HepG2 (cell line): ENCODE data around the gene LTB4R. TPM values are rescaled to one million over a fixed set of nuclear protein-coding genes. Genes with fewer than 3 reads are reported as not detected.

Experiments
- CAMTA2 ChIP-seq: sonication (generic); formaldehyde crosslinking; IDR thresholded peaks from 2 replicates; pipeline ENCODE4 v1.4.0; 2020; ENCODE audit warnings: mild to moderate bottlenecking, missing genetic modification reagents, borderline replicate concordance
- CREBL2 ChIP-seq: sonication (generic); formaldehyde crosslinking; IDR thresholded peaks from 2 replicates; pipeline ENCODE4 v1.8.1; 2023; ENCODE audit warnings: missing genetic modification reagents, mild to moderate bottlenecking, borderline replicate concordance
- EZH2 ChIP-seq: conservative IDR thresholded peaks from 2 replicates; pipeline ENCODE4 v1.6.1; 2012; ENCODE audit warnings: mild to moderate bottlenecking, low read depth, low read length, moderate library complexity
- FIP1L1 ChIP-seq: fragments of 200-400 bp; formaldehyde crosslinking; IDR thresholded peaks from 2 replicates; pipeline ENCODE4 v1.6.1; 2018; ENCODE audit warnings: low read depth, mild to moderate bottlenecking, low read length, moderate library complexity, borderline replicate concordance; ENCODE audit not compliant: insufficient read depth
- FOXM1 ChIP-seq: sonication (generic); formaldehyde crosslinking; IDR thresholded peaks from 2 replicates; pipeline ENCODE4 v1.5.0; 2020; ENCODE audit warnings: missing genetic modification reagents
- KDM5B ChIP-seq: sonication (generic); formaldehyde crosslinking; IDR thresholded peaks from 2 replicates; pipeline ENCODE4 v1.4.0; 2020; ENCODE audit warnings: missing genetic modification reagents, mild to moderate bottlenecking, borderline replicate concordance
- MBD4 ChIP-seq: IDR thresholded peaks from 2 replicates; pipeline ENCODE4 v1.6.1; 2012; ENCODE audit warnings: low read length, inconsistent platforms, borderline replicate concordance
- NAIF1 ChIP-seq: sonication (generic); formaldehyde crosslinking; IDR thresholded peaks from 2 replicates; pipeline ENCODE4 v1.5.0; 2020; ENCODE audit warnings: mild to moderate bottlenecking, missing genetic modification reagents, borderline replicate concordance
- NONO ChIP-seq, 2 experiments: fragments of 450-650 bp in 1 of 2; sonication (generic) in 1 of 2; formaldehyde crosslinking in 1 of 2; IDR thresholded peaks in 1 of 2; conservative IDR thresholded peaks in 1 of 2; 2 replicates each; pipeline versions ENCODE4 v1.6.1 to v1.8.0; 2017 to 2022; ENCODE audit warnings: mild to moderate bottlenecking in 1 of 2, missing genetic modification reagents in 1 of 2, moderate library complexity in 1 of 2
- NR2F1 ChIP-seq, 2 experiments: fragments of 450-650 bp in 1 of 2; formaldehyde crosslinking in 1 of 2; IDR thresholded peaks; 2 replicates each; pipeline versions ENCODE4 v1.5.0 to v1.6.1; 2016 to 2020; ENCODE audit warnings: mild to moderate bottlenecking in 1 of 2, missing compliant biosample characterization in 1 of 2, missing genetic modification reagents in 1 of 2, moderate library complexity in 1 of 2
- NR3C1 ChIP-seq: sonication (generic); formaldehyde crosslinking; IDR thresholded peaks from 2 replicates; pipeline ENCODE4 v1.4.0; 2020; ENCODE audit warnings: missing genetic modification reagents
- PHB2 ChIP-seq: fragments of 450-650 bp; IDR thresholded peaks from 2 replicates; pipeline ENCODE4 v1.6.1; 2018; ENCODE audit not compliant: partially characterized antibody
- PRMT3 ChIP-seq: sonication (generic); formaldehyde crosslinking; IDR thresholded peaks from 2 replicates; pipeline ENCODE4 v1.8.1; 2022; ENCODE audit warnings: low read depth, mild to moderate bottlenecking, moderate library complexity, missing genetic modification reagents, borderline replicate concordance
- RBM39 ChIP-seq: fragments of 200-400 bp; formaldehyde crosslinking; IDR thresholded peaks from one replicate; pipeline ENCODE4 v1.6.1; 2018; ENCODE audit warnings: antibody characterized with exemption, mild to moderate bottlenecking, low read depth, low read length; ENCODE audit not compliant: poor library complexity, severe bottlenecking
- SOX13 ChIP-seq, 3 experiments: fragments of 450-650 bp in 1 of 3; sonication (generic) in 1 of 3; formaldehyde crosslinking in 1 of 3; IDR thresholded peaks in 2 of 3; conservative IDR thresholded peaks in 1 of 3; 2 replicates each; pipeline versions ENCODE4 v1.5.0 to v1.6.1; 2016 to 2020; ENCODE audit warnings: antibody characterized with exemption in 1 of 3, mild to moderate bottlenecking in 1 of 3, missing compliant biosample characterization in 1 of 3, missing genetic modification reagents in 1 of 3, moderate library complexity in 1 of 3
- TFAP4 ChIP-seq: sonication (generic); IDR thresholded peaks from 2 replicates; pipeline ENCODE4 v1.6.1; 2016; ENCODE audit warnings: low read depth, borderline replicate concordance
- XBP1 ChIP-seq: sonication (generic); formaldehyde crosslinking; IDR thresholded peaks from 2 replicates; pipeline ENCODE4 v1.5.0; 2020; ENCODE audit warnings: missing genetic modification reagents
- ZBTB44 ChIP-seq: sonication (generic); formaldehyde crosslinking; IDR thresholded peaks from 2 replicates; pipeline ENCODE4 v1.4.0; 2020; ENCODE audit warnings: missing genetic modification reagents
- ZFP1 ChIP-seq: IDR thresholded peaks from 2 replicates; pipeline ENCODE4 v1.6.1; 2016
- ZFX ChIP-seq: sonication (generic); formaldehyde crosslinking; IDR thresholded peaks from 2 replicates; pipeline ENCODE4 v1.4.0; 2020; ENCODE audit warnings: mild to moderate bottlenecking, low read depth, missing genetic modification reagents, moderate library complexity
- ZNF33B ChIP-seq: sonication (generic); formaldehyde crosslinking; IDR thresholded peaks from 2 replicates; pipeline ENCODE4 v1.5.1; 2020; ENCODE audit warnings: mild to moderate bottlenecking, missing genetic modification reagents
- ZNF530 ChIP-seq: sonication (generic); formaldehyde crosslinking; IDR thresholded peaks from 2 replicates; pipeline ENCODE4 v1.5.0; 2020; ENCODE audit warnings: low read depth, mild to moderate bottlenecking, missing genetic modification reagents
- ZNF703 ChIP-seq: sonication (generic); formaldehyde crosslinking; IDR thresholded peaks from 2 replicates; pipeline ENCODE4 v1.5.1; 2020; ENCODE audit warnings: missing genetic modification reagents, mild to moderate bottlenecking, moderate library complexity, borderline replicate concordance
- ZNF709 ChIP-seq: sonication (generic); formaldehyde crosslinking; IDR thresholded peaks from 2 replicates; pipeline ENCODE4 v1.5.0; 2020; ENCODE audit warnings: mild to moderate bottlenecking, missing genetic modification reagents
- ZSCAN30 ChIP-seq: sonication (generic); formaldehyde crosslinking; IDR thresholded peaks from 2 replicates; pipeline ENCODE4 v1.5.0; 2020; ENCODE audit warnings: mild to moderate bottlenecking, missing genetic modification reagents
- ZSCAN9 ChIP-seq: IDR thresholded peaks from 2 replicates; pipeline ENCODE4 v1.6.1; 2016; ENCODE audit warnings: borderline replicate concordance
- polyA plus RNA-seq, 8 experiments: library from polyadenylated mRNA; depleted of rRNA in 3 of 8; stranded (reverse) in 7 of 8; unstranded in 1 of 8; fragments of >200 nt; fragmentation: Illumina TruSeq in 4 of 8; extraction: Trizol in 4 of 8; gene quantifications; 2 replicates each; pipeline versions ENCODE4 v1.2.1 to v1.2.3, GENCODE V29; 2011 to 2016; ENCODE audit warnings: low read depth in 4 of 8, missing spikeins in 1 of 8, mixed read lengths in 1 of 8; ENCODE audit not compliant: insufficient read depth in 1 of 8
- total RNA-seq, 5 experiments: library from RNA; depleted of rRNA; stranded (reverse); fragments of >200 nt; fragmentation: Illumina TruSeq; extraction: Trizol; gene quantifications; 2 replicates each; pipeline ENCODE4 v1.2.3, GENCODE V29; 2016; ENCODE audit warnings: low read depth in 1 of 5

Gene LTB4R
- total and polyA plus RNA-seq, 2 of the 13 experiments (the other 11 are each of a cell fraction or from before 2014, with no cell fraction given): 3.2 to 8.2 TPM

GRCh38 chr14:24365600-24366412, 54.5 kb downstream of the LTB4R start (continued):
- TF ChIP-seq CAMTA2 (CRISPR knock-in tag) (0 out of 2 replicates have a peak, but pooled peaks have one; percentile 32), ZBTB44 (CRISPR knock-in tag) (no peak), ZNF33B (no peak), ZFX (CRISPR knock-in tag) (peak; percentile 89), KDM5B (CRISPR knock-in tag) (peak; percentile 90; the same call in 1 of the 2 replicates), PHB2 (no peak), NR3C1 (CRISPR knock-in tag) (no peak), ZSCAN9 (CRISPR knock-in tag) (0 out of 2 replicates have a peak, but pooled peaks have one; percentile 44), XBP1 (no peak), ZFP1 (peak; percentile 87; the same call in 1 of the 2 replicates), ZNF709 (CRISPR knock-in tag) (no peak; the same call in 1 of the 2 replicates), ZNF703 (CRISPR knock-in tag) (0 out of 2 replicates have a peak, but pooled peaks have one; percentile 44), NONO (IDR thresholded peaks at IDR 0.05) (no peak), NONO (CRISPR knock-in tag; conservative IDR thresholded peaks at IDR 0.05) (peak; percentile 84), PRMT3 (CRISPR knock-in tag) (no peak), SOX13 (IDR thresholded peaks at IDR 0.05) (no peak), SOX13 (CRISPR knock-in tag; conservative IDR thresholded peaks at IDR 0.05 in 1 of 2, IDR thresholded peaks at IDR 0.05 in 1 of 2) (peak in 1 of 2 experiments; percentile 23; a peak in 2 of 4 replicates), ZNF530 (CRISPR knock-in tag) (no peak), NR2F1 (CRISPR knock-in tag; IDR thresholded peaks at IDR 0.05) (0 out of 4 replicates have a peak, but pooled peaks of 1 of the 2 experiments have one; percentile 28), CREBL2 (no peak), TFAP4 (peak; percentile 46; the same call in 1 of the 2 replicates), EZH2 (peak; percentile 86; the same call in 1 of the 2 replicates), NAIF1 (CRISPR knock-in tag) (peak; percentile 94), ZSCAN30 (CRISPR knock-in tag) (0 out of 2 replicates have a peak, but pooled peaks have one; percentile 40), RBM39 (peak; percentile 77), FOXM1 (CRISPR knock-in tag) (no peak), MBD4 (no peak), FIP1L1 (no peak)
